Loucy (cell line): ENCODE measurements around the gene AATK.

Source experiments
- H2AFZ ChIP-seq: fragments of 200-600 bp; sonication (generic); 2 replicates; pipeline ENCODE4 v1.6.0; 2016; ENCODE audit warnings: antibody characterized with exemption, mild to moderate bottlenecking, low read length, moderate library complexity
- H3F3A ChIP-seq: fragments of 200-600 bp; 2 replicates; pipeline ENCODE4 v1.6.0; 2016; ENCODE audit warnings: antibody characterized with exemption, low read depth, mild to moderate bottlenecking
- H3K27me3 ChIP-seq: fragments of 200-600 bp; sonication (generic); 2 replicates; pipeline ENCODE4 v1.6.1; 2014; ENCODE audit warnings: low read length, mild to moderate bottlenecking; ENCODE audit not compliant: insufficient read depth, poor library complexity, severe bottlenecking
- H3K36me3 ChIP-seq: fragments of 200-600 bp; sonication (generic); 2 replicates; pipeline ENCODE4 v1.6.1; 2016; ENCODE audit warnings: low read length; ENCODE audit not compliant: insufficient read depth
- H3K4me1 ChIP-seq: fragments of 200-600 bp; sonication (generic); 2 replicates; pipeline ENCODE4 v1.5.1; 2014; ENCODE audit warnings: low read length, mild to moderate bottlenecking; ENCODE audit not compliant: insufficient read depth, poor library complexity, severe bottlenecking
- H3K4me2 ChIP-seq: fragments of 200-600 bp; sonication (generic); 2 replicates; pipeline ENCODE4 v1.6.0; 2014; ENCODE audit warnings: antibody characterized with exemption, low read length, low read depth, mild to moderate bottlenecking; ENCODE audit not compliant: poor library complexity, severe bottlenecking
- H3K4me3 ChIP-seq: fragments of 200-600 bp; sonication (generic); 2 replicates; pipeline ENCODE4 v1.5.1; 2014; ENCODE audit warnings: low read length, mild to moderate bottlenecking, mixed read lengths; ENCODE audit not compliant: poor library complexity, severe bottlenecking
- H3K79me2 ChIP-seq: fragments of 200-600 bp; sonication (generic); 2 replicates; pipeline ENCODE4 v1.6.1; 2014; ENCODE audit warnings: low read length; ENCODE audit not compliant: insufficient read depth
- H3K9ac ChIP-seq: fragments of 200-600 bp; sonication (generic); 2 replicates; pipeline ENCODE4 v1.6.0; 2014; ENCODE audit warnings: mild to moderate bottlenecking, low read depth, low read length, moderate library complexity; ENCODE audit not compliant: poor library complexity, severe bottlenecking
- H3K9me2 ChIP-seq: fragments of 200-600 bp; sonication (generic); replicated peaks from 2 replicates; pipeline ENCODE4 v1.6.1; 2016; ENCODE audit warnings: low read depth, low read length, mixed read lengths
- H3K9me3 ChIP-seq: fragments of 200-600 bp; sonication (generic); 2 replicates; pipeline ENCODE4 v1.6.1; 2014; ENCODE audit warnings: mild to moderate bottlenecking, antibody characterized with exemption, low read length, low read depth; ENCODE audit not compliant: insufficient read depth
- H4K20me1 ChIP-seq: fragments of 200-600 bp; sonication (generic); 2 replicates; pipeline ENCODE4 v1.6.0; 2014; ENCODE audit warnings: antibody characterized with exemption, low read length, mild to moderate bottlenecking; ENCODE audit not compliant: insufficient read depth, poor library complexity, severe bottlenecking
- EZH2phosphoT487 ChIP-seq: fragments of 200-600 bp; IDR thresholded peaks from 2 replicates; pipeline ENCODE4 v1.6.1; 2018; ENCODE audit warnings: antibody characterized with exemption, mild to moderate bottlenecking, moderate library complexity, borderline replicate concordance
- TF ChIP-seq, protein P1 (sequence below): fragments of 200-600 bp; sonication (generic); conservative IDR thresholded peaks from 2 replicates; pipeline ENCODE4 v1.5.1; 2014; ENCODE audit warnings: mild to moderate bottlenecking, antibody characterized with exemption, low read length

The AATK gene

DNA sequence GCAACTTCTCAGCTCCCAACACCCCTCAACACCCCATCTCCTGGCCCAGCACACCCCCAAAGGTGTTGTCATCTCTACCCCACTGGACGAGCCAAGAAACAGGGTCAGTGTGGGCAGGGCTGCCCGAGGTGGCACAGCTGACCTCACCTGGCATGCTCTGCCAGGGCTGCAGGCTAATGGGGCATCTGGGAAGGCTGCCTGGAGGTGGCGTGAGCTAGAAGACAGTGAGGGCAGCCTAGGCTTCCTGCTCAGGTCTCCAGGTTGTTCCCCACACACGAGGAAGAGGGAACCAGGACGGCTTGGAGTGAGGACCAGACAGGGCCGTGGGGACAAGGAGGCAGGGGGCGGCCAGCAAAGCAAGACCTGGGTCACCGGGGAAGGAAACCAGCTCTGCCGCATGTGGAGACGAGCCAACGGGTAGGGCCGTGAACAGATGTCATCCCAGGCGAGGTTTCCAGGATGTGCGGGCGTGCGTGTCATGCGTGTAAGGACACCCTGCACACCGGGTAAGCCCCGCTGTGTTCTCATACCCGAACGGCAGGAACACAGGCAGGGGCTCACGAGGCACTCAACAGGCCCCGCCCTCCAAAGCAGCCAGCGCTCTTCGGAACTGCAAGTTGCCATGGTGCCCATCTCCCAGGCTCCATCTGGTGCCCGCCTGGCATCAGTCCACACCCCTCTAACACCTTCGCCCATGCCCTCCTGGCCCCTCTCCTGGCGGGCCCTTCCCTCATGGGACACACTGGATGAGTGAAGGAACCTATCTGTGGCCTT lies 30.3 kb downstream of the AATK start:
- H4K20me1 ChIP-seq: no peaks in the 10 kb centered on the region
- no peaks in the 10 kb centered on the region for H3K79me2 ChIP-seq
- no peak overlapping the region for H3K4me3 ChIP-seq
- TF ChIP-seq EZH2phosphoT487: no peak
- TF ChIP-seq, protein P1, sequence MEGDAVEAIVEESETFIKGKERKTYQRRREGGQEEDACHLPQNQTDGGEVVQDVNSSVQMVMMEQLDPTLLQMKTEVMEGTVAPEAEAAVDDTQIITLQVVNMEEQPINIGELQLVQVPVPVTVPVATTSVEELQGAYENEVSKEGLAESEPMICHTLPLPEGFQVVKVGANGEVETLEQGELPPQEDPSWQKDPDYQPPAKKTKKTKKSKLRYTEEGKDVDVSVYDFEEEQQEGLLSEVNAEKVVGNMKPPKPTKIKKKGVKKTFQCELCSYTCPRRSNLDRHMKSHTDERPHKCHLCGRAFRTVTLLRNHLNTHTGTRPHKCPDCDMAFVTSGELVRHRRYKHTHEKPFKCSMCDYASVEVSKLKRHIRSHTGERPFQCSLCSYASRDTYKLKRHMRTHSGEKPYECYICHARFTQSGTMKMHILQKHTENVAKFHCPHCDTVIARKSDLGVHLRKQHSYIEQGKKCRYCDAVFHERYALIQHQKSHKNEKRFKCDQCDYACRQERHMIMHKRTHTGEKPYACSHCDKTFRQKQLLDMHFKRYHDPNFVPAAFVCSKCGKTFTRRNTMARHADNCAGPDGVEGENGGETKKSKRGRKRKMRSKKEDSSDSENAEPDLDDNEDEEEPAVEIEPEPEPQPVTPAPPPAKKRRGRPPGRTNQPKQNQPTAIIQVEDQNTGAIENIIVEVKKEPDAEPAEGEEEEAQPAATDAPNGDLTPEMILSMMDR: no peak
- H3K27me3 ChIP-seq: no peaks in the 10 kb centered on the region
- no peak overlapping the region for H3K4me2 ChIP-seq
- H3K9me2 ChIP-seq: no peaks in the 10 kb centered on the region
- H3K9ac ChIP-seq: no peak overlapping the region
- H3K36me3 ChIP-seq: no peaks in the 10 kb centered on the region
- H3K9me3 ChIP-seq: no peaks in the 10 kb centered on the region
- H2AFZ ChIP-seq: no peak overlapping the region
- no peaks in the 10 kb centered on the region for H3K4me1 ChIP-seq
- peaks cover 2% of the 10 kb centered on the region; the same call in 1 of the 2 replicates for H3F3A ChIP-seq

DNA sequence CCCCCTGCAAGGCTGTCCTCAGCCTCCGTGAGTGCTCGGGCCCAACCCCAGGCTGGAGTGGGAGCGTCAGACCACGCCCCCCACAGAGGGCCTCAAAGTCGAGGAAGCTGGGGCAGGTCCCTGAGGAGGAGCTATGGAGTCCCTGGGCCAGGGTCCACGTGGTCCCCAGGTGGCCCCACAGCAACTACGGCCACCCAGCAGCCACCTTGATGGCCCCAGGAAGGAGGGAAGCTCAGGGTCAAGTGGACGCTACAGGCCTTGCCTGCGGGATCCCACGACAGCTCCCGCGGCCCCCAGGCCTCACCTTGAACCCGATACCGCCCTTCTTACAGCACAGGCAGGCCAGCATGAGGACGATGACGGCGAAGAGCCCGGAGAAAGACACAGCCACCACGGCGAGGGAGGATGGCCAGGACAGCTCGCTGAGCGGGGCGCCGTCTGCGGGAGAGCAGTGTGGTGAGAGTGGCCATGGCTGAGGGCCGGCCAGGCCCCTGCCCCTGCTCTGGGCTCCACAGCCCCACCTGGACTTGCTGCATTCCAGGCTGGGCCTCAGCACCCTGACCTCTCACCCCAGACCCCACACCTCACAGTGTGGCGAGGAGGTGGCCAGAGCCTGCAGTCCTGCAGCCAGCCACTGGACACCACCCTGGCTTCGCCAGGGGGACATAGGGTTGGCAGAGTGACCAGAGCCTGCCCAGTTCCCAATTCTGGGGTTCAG lies 31.8 kb downstream of the AATK start:
- H3K4me2 ChIP-seq: no peak overlapping the region
- H3K9me3 ChIP-seq: no peaks in the 10 kb centered on the region
- no peaks in the 10 kb centered on the region for H3K9me2 ChIP-seq
- no peaks in the 10 kb centered on the region for H4K20me1 ChIP-seq
- no peak for TF ChIP-seq EZH2phosphoT487
- TF ChIP-seq, protein P1: no peak
- H3K9ac ChIP-seq: no peak overlapping the region
- H3K27me3 ChIP-seq: no peaks in the 10 kb centered on the region
- H3F3A ChIP-seq: peaks cover 2% of the 10 kb centered on the region; the same call in 1 of the 2 replicates
- no peaks in the 10 kb centered on the region for H3K4me1 ChIP-seq
- no peaks in the 10 kb centered on the region for H3K79me2 ChIP-seq
- H3K4me3 ChIP-seq: no peak overlapping the region
- no peak overlapping the region for H2AFZ ChIP-seq
- no peaks in the 10 kb centered on the region for H3K36me3 ChIP-seq

DNA sequence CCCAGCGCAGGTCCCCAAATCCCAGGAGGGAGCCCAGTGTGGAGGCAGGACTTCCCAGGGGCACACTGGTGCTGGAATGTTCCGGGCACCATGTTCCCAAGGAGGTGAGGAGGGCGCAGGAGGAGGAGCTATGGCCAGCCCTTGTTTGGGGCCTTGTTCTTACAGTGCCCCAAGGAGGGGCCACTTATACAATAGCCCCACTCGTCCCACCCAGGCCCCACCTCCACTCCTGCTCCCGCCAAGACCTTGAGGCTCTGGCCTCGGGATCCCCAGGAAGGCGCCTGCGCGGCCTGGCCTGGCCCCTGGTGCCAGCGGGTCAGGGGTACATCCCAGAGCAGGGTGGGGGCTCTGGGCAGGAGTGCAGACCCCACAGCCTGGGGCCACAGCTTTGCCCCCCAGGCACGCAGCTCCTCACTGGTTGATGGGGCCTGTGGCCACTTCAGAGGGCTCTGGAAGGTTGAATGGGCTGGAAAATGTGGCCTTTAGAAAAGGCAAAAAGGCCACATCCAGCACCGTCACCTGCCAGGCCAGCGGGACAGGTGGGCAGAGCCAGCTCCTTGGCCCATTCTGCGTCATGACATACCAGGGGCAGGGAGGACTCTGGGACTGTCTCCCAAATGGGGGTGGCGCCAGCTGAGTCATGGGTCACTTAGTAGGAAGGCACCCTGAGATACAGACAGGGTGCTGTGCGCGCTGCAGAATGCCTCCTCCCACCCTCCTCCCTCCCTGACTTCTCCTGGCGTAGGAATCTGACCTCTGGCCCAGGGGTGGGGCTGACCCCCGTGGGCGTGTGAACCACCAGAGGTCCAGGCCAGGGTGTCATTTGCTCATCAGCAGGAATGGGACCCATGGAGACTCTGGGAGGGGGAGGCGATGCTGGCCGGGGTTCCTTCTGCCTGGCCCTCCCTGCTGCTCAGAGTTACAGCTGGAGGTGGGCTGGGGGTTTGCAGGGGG lies 33.0 kb downstream of the AATK start:
- H3K9me2 ChIP-seq: no peaks in the 10 kb centered on the region
- no peaks in the 10 kb centered on the region for H3K9me3 ChIP-seq
- H3K36me3 ChIP-seq: no peaks in the 10 kb centered on the region
- no peaks in the 10 kb centered on the region for H3K4me1 ChIP-seq
- no peak for TF ChIP-seq EZH2phosphoT487
- TF ChIP-seq, protein P1: no peak
- H3K4me2 ChIP-seq: no peak overlapping the region
- H3K9ac ChIP-seq: no peak overlapping the region
- H3K4me3 ChIP-seq: no peak overlapping the region
- H3K79me2 ChIP-seq: no peaks in the 10 kb centered on the region
- no peaks in the 10 kb centered on the region for H3K27me3 ChIP-seq
- H3F3A ChIP-seq: peaks cover 2% of the 10 kb centered on the region; the same call in 1 of the 2 replicates
- H2AFZ ChIP-seq: no peak overlapping the region
- no peaks in the 10 kb centered on the region for H4K20me1 ChIP-seq
